Small intestine (tissue), 7 donors: ENCODE measurements around the gene LILRB3. TPM values are rescaled to one million over a fixed set of nuclear protein-coding genes. Genes with fewer than 3 reads are reported as not detected.

Experiments
- DNase-seq, 2 donors: peaks; one replicate each; pipeline versions ENCODE4 v3.0.0 to v3.0.0-alpha.2; 2013
- FAIRE-seq: peaks from 2 replicates; lab custom pipeline; 2012; peaks lifted over from hg19 to GRCh38; lab: Jason Lieb, UNC
- H3K27ac ChIP-seq, 3 donors: one replicate each; pipeline ENCODE4 v1.5.1; 2013; ENCODE audit warnings: low read length in 2 of 3, mild to moderate bottlenecking in 2 of 3, control low read depth in 1 of 3, inconsistent platforms in 1 of 3, low read depth in 1 of 3, moderate library complexity in 1 of 3
- H3K27me3 ChIP-seq, 3 donors: one replicate each; pipeline ENCODE4 v1.6.1; 2013; ENCODE audit warnings: low read length in 3 of 3, inconsistent platforms in 1 of 3; ENCODE audit not compliant: control insufficient read depth in 3 of 3, insufficient read depth in 3 of 3
- H3K36me3 ChIP-seq, 3 donors: one replicate each; pipeline ENCODE4 v1.6.1; 2013; ENCODE audit warnings: low read length in 3 of 3, inconsistent platforms in 1 of 3, low read depth in 1 of 3, mild to moderate bottlenecking in 1 of 3, moderate library complexity in 1 of 3; ENCODE audit not compliant: control insufficient read depth in 3 of 3, insufficient read depth in 2 of 3
- H3K4me1 ChIP-seq, 3 donors: one replicate each; pipeline ENCODE4 v1.6.1; 2013; ENCODE audit warnings: low read length in 2 of 3, inconsistent platforms in 1 of 3, low read depth in 1 of 3, mild to moderate bottlenecking in 1 of 3, moderate library complexity in 1 of 3; ENCODE audit not compliant: control insufficient read depth in 3 of 3, insufficient read depth in 2 of 3
- H3K4me3 ChIP-seq, 3 donors: one replicate each; pipeline ENCODE4 v1.5.1; 2013; ENCODE audit warnings: low read length in 3 of 3, control low read depth in 1 of 3, inconsistent platforms in 1 of 3, low read depth in 1 of 3, mild to moderate bottlenecking in 1 of 3, moderate library complexity in 1 of 3
- H3K9me3 ChIP-seq, 2 donors: one replicate each; pipeline ENCODE4 v1.6.1; 2013; ENCODE audit warnings: low read depth in 1 of 2, low read length in 1 of 2; ENCODE audit not compliant: control insufficient read depth in 2 of 2, insufficient read depth in 1 of 2
- WGBS, 3 donors: extraction: QIAGEN DNeasy Blood & Tissue Kit; methylation state at CpG; one replicate each; pipeline ENCODE4 v1.1.7; 2013; 5-methylcytosine and 5-hydroxymethylcytosine counted together
- polyA plus RNA-seq, 4 donors: library from polyadenylated mRNA; stranded (reverse) in 3 of 4; unstranded in 1 of 4; fragments of 200-250 nt in 3 of 4; fragments of 120-200 nt in 1 of 4; gene quantifications; one replicate each; pipeline versions ENCODE4 v1.2.1 to v1.2.3, GENCODE V29; 2013
- donor health status: healthy with polysubstance abuse.
- donor health status: control.
- donor health status: control.
- donor health status: Bipolar disorder and iron deficiency.
- donor health status: healthy.

The LILRB3 gene
- polyA plus RNA-seq, 4 donors = 0.45 to 3.6 (median 1.4) TPM

DNA sequence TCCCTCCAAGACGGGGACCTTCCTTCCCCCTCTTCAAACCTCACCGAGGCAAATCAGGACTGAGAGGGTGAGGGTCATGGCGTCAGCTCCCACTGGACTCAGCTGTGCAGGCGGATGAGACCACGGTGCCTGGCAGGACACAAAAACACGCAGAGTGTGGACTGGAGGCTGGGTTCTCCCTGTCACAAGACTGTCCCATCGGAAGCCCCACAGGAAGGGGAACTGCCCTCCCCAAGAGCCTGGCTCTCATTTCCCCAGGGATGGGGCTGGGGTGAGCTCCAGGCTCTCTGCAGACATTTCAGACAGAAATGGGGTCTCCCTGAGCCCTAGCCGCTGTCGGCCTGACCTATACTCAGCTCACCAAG lies 34.3 kb upstream of the LILRB3 start, which contains the start of gene LILRB5:
LILRB5 (minus strand) TSS at position 158 of the 365 bp plus-strand sequence; CDS start at position 78, 80 bp downstream.
- Histone ChIP-seq H3K4me3 (no peak within 1 kb of the TSS), H3K36me3 (no peaks in the 10 kb centered on the region), H3K4me1 (no peaks in the 10 kb centered on the region), H3K9me3 (no peaks in the 10 kb centered on the region), H3K27me3 (peaks cover 0 to 3% (median 0%) of the 10 kb centered on the region in 3 donors), H3K27ac (no peak within 1 kb of the TSS)
- FAIRE-seq (no peak), DNase-seq (no peak)
- 67 to 69% (median 69%) methylated on average over 9 of the region's 9 CpGs for WGBS, 3 donors

DNA sequence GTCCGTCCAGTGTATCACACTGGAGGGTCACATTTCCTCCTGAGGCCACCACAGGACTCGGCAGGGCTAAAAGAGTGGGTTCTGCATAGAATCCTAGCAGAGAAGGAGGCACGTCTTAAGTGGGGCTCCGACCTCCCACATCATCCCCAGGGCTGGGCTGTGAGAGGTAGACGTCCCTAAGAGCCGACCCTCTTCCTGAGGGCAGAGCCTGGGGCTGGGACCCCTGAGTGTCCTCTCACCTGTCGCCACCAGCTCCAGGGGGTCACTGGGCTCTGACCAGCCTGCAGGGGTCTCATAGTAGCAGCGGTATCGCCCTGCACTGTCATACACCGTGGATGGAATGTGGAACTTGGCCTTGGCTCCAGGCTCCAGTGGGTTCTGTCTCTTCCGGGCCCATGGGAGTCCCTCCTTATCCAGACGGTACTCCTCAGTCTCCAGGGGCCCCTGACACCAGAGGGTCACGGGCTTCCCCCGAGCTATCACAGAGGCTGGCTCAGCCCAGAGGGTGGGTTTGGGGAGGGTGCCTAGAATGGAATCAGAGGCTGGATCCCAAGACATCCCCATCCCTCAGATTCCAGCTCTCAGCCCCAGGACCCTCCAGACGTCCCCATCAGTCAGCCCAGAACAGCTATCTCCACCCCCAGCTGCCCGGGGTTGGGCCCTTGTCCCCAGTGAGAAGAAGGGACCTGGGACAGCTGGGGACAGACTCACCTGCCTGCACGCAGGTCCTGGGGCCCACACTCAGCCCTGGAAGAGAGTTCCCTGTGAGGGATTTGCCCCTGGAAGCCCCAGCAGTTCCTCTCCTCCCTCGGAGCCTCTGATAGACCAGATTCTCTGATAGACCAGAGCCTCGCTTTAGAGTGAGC lies 33.7 kb upstream of the LILRB3 start:
- WGBS, 3 donors = 60 to 71% (median 66%) methylated on average over 16 to 19 of the region's 19 CpGs
- H3K4me3 ChIP-seq = no peak overlapping the region
- H3K36me3 ChIP-seq = no peaks in the 10 kb centered on the region
- H3K27me3 ChIP-seq = peaks cover 0 to 3% (median 0%) of the 10 kb centered on the region in 3 donors
- FAIRE-seq (no peak), DNase-seq (no peak)
- no peaks in the 10 kb centered on the region for H3K9me3 ChIP-seq
- H3K4me1 ChIP-seq = no peaks in the 10 kb centered on the region
- H3K27ac ChIP-seq = no peak overlapping the region

DNA sequence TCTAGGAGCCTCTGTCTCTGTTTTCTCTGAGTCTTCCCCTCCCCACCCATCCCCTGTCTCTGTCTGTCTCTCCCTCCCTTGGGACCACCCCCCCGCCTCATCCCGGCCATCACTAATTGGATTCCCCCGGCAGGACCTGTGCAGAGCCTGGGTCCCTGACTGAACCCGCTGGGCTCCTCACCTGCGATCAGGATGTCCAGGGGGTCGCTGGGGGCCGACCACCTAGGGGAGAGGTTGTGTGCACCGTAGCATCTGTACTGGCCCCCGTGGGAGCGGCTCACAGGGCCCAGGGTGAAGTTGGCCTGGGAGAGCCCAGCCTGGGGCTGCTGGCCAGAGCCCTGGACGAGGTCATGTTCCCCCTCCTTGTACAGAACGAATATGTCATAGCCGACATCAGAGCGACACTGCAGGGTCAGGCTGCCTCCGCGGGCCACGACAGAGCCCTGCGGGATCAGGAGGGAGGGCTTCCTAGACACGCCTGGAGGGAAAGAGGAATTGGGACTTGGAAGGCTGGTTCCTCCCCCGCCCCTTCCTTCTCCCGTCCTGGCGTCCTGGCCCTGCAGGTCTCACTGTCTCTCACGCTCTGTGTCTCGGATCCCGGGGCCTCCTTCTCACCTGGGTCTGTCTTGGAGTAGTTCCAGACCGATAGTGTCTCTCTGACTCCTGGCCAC lies 32.4 kb upstream of the LILRB3 start:
- H3K27me3 ChIP-seq = peaks cover 0 to 3% (median 0%) of the 10 kb centered on the region in 3 donors
- DNase-seq = no peak
- FAIRE-seq = no peak
- 51 to 65% (median 57%) methylated on average over 13 to 26 of the region's 26 CpGs for WGBS, 3 donors
- H3K9me3 ChIP-seq = no peaks in the 10 kb centered on the region
- no peaks in the 10 kb centered on the region for H3K36me3 ChIP-seq
- no peak overlapping the region for H3K4me3 ChIP-seq
- no peak overlapping the region for H3K27ac ChIP-seq
- no peaks in the 10 kb centered on the region for H3K4me1 ChIP-seq

DNA sequence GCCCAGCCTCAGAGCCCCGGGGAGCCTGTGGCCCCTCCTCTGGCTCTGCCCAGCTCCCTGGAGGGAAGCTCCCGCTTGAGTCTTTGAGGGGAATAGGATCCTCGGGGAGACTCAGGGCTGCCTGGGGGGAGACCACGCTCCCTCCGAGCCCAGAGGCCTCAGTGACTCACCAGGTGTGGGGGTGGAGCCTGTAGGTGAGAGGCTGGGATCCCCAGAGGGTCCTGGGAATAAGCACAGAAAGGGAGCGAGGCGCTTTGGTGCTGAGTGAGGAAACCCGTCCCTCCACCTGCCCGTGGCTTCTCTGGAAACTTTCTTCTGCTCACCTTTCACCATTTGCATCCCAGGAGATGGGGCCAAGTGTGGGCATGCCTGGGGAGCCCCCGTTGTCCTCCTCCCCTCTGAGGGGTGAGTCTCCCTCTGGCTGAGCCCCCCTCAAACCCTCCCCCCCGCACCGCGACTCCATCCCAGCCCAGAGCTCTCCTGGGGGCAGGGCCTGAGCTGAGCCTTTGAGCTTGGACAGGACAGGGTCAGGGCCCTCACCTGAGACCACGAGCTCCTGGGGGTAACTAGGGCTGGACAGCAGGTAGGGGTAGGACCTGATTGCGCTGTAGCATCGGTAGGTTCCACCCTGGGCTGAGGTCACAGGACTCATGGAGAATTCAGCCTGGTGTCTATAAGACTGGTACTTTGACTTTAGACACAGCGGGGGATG lies 31.5 kb upstream of the LILRB3 start:
- FAIRE-seq = no peak
- 43 to 58% (median 51%) methylated on average over 13 to 17 of the region's 17 CpGs for WGBS, 3 donors
- Histone ChIP-seq H3K4me1 (no peaks in the 10 kb centered on the region), H3K4me3 (no peak overlapping the region), H3K27ac (no peak overlapping the region), H3K27me3 (peaks cover 0 to 3% (median 0%) of the 10 kb centered on the region in 3 donors), H3K36me3 (no peaks in the 10 kb centered on the region), H3K9me3 (no peaks in the 10 kb centered on the region)
- DNase-seq = no peak

DNA sequence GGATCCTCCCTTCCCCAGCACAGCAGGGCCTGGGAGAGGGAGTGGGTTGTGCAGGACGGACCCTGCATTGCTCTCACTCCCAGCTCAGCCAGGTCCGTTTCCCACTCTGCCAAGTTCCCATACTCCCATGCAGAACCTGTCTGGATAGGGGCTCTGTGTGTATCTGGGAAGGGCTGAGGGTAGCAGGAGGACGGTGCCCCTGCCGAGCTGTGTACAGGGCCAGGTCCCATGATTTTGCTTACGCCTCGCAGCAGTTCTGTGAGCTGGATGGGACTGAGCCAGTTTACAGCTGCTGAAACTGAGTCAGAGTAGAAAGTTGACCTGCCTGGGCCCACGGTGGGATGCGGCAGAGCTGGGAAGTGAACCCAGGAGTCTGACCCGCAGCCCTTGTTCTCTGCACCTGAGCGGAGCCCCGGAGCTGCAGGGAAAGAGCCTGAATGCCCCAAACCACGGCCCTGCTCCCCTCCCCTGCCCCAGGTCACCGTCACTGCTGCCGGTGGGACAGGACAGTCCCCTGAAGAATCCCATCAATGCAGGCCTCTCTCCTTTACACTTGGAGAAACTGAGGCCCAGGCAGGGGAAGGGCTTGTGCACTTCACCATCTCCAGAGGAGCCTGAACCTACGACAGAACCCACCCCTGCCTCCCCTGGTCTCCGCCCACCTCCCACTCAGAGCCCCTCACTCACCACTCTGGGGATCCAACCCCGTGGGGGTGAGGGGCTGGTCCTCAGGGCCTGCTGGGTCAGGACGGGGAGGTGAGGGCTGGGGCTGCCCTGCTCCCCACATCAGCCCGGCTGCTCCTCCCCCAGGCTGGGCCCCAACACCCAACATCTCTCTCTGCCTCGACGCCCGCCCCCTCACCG lies 30.8 kb upstream of the LILRB3 start:
- Histone ChIP-seq H3K9me3 (no peaks in the 10 kb centered on the region), H3K4me1 (no peaks in the 10 kb centered on the region), H3K27ac (no peak overlapping the region), H3K27me3 (peaks cover 0 to 3% (median 0%) of the 10 kb centered on the region in 3 donors), H3K4me3 (no peak overlapping the region), H3K36me3 (no peaks in the 10 kb centered on the region)
- no peak for FAIRE-seq
- DNase-seq = no peak
- 48 to 66% (median 62%) methylated on average over 20 to 23 of the region's 23 CpGs for WGBS, 3 donors

DNA sequence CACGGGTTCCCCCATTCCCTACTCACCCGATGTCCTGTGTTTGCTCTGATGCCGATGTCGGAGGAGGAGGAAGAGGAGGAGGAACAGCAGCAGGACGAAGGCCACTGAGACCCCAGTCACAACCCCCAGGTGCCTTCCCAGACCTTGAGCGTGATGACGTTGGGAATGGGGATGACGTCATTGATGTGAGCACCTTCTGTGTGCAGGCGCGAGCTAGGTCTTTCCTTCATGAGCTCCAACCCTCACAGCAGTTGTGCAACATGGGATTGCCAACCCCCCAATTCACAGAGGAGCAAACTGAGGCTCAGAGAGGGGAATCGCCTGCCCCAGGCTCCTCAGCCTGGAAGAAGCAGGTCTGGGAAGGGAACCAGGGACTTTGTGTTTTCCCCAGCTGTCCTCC lies 30.0 kb upstream of the LILRB3 start:
- Histone ChIP-seq H3K4me1 (no peaks in the 10 kb centered on the region), H3K36me3 (no peaks in the 10 kb centered on the region), H3K4me3 (no peak overlapping the region), H3K9me3 (no peaks in the 10 kb centered on the region), H3K27ac (no peak overlapping the region), H3K27me3 (peaks cover 0 to 3% (median 0%) of the 10 kb centered on the region in 3 donors)
- FAIRE-seq (no peak), DNase-seq (no peak)
- 80 to 84% (median 81%) methylated on average over 11 of the region's 11 CpGs for WGBS, 3 donors

DNA sequence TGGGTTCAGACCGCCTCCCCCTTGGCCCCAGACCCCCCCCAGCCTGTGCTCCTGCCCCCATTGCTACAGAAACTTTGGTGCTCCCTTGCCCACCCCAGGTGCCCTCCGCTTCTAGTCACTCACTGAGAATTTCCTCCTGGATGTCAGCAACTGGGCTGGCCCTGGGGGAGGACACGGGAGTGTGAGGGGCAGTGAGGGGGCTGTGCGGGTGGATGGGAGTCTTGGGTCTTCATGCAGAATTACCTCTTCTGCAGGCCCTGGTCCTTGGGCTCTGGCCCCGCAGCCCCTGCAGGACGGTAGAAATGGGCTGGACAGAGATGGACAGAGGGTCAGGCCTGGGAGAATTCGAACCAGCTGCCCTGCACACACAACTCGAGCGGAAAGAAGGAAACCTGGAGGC lies 29.4 kb upstream of the LILRB3 start:
- H3K4me1 ChIP-seq = no peaks in the 10 kb centered on the region
- peaks cover 0 to 3% (median 0%) of the 10 kb centered on the region in 3 donors for H3K27me3 ChIP-seq
- DNase-seq (no peak), FAIRE-seq (no peak)
- H3K36me3 ChIP-seq = no peaks in the 10 kb centered on the region
- WGBS, 3 donors = 64 to 78% (median 72%) methylated on average over 9 of the region's 9 CpGs
- H3K27ac ChIP-seq = no peak overlapping the region
- no peaks in the 10 kb centered on the region for H3K9me3 ChIP-seq
- no peak overlapping the region for H3K4me3 ChIP-seq
